GM21528 (cell line): Measurements from ENCODE around the gene KIF25.
"Not testable (repeated sequence)": the region's sequence is repeated elsewhere in the genome, so short reads cannot be mapped to it uniquely, and the experiment has no call there.

Source experiments
- ATAC-seq: cut with Tn5 transposase; IDR thresholded peaks from one replicate; pipeline ENCODE4 v1.9.1; 2021; ENCODE audit warnings: mild to moderate bottlenecking, moderate library complexity; ENCODE audit not compliant: unreplicated experiment, low FRiP score

KIF25 gene

DNA sequence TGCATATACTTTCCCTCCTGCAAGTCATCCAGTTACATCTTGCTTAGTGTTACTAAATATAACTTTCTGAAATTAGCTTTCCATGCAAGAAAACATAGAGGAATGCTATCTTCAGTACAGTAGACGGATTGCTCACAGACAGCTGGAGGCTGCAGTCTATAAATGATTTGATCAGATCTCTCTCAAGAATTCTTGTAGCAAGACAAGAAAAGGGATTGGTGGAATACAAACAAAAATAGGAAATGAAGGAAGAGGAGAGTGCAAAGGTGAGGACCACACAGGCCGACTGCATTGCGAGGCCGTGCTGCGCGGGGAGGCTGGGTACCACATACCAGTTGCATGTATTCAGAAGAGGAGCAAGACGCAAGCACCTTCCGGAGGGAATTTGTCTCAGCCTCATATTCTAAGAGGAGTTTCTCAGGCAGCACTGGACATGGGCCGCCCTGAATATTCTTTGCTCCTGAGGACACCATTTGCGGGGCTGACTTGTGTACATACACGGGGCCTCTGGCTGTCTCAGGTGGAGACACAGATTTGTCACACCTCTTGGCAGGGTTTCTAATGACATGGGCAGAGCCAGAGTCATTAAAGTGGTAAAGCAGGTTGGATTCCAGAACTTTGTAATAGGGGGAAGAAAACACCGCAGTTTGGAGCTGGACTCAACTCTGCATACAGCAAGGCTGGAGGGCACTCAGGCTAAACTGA lies 22.7 kb upstream of the KIF25 start:
- no peak for ATAC-seq

DNA sequence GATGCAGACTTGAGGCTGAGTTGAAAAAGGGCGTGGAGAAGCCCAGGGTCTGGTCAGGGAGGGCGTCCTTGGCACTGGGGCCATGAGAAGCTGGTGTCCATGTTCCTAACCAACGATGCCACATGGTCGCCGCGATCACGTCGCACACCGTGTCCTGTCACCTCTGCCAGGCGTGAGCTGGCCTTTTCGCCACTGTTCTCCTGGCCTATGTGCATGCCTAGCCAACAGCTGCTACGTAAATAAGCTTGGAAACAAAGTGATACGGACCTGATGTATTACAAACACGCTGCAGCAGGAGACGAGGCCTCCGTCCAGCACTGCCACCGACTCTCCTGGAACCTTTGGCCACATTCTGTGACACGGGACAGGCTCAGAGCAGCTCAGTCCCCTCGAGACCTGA lies 22.0 kb upstream of the KIF25 start:
- ATAC-seq, result no peak

GRCh38 chr6:167976116-167976657 lies 21.3 kb upstream of the KIF25 start:
- ATAC-seq, result not testable (repeated sequence)

GRCh38 chr6:167976708-167977107 lies 20.8 kb upstream of the KIF25 start:
- no peak for ATAC-seq

DNA sequence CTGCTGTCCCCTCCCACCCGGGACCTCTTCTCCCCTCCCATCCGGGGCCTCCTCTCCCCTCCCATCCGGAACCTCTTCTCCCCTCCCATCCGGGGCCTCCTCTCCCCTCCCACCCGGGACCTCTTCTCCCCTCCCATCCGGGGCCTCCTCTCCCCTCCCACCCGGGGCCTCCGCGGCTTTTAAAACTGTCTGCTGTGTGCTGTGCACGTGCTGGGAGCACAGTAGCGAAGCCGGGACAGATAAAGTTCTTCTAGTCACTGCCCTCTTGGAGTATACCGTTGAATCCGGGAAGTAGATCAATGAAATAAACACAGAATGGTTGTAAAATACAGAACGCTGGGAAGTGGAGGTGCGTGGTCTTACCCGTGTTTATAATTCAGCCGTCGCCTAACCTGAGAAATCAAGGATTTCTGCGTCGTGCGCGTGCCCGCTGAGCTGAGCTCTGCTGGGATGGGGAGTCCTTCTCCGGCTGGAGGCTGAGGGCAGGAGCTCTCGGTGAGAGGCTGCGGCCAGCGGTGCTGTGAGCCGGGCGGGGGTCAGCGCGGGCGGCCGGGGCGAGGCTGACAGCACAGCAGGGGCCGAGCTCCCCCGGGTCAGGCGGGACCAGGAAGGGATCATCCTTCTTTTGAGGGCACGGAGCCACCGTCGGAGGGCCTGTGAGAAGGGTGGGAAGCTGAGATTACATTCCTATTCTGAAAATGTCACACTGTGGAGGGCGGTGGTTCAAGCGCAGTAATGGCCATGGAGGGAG lies 19.6 kb upstream of the KIF25 start:
- ATAC-seq, result no peak

- ATAC-seq, result no peak
These were observed 18.9 kb upstream of the KIF25 start for GRCh38 chr6:167978607-167979006.

GRCh38 chr6:167979436-167980139 lies 17.9 kb upstream of the KIF25 start:
- no peak for ATAC-seq

GRCh38 chr6:167980911-167981580 lies 16.4 kb upstream of the KIF25 start:
- ATAC-seq, result no peak

DNA sequence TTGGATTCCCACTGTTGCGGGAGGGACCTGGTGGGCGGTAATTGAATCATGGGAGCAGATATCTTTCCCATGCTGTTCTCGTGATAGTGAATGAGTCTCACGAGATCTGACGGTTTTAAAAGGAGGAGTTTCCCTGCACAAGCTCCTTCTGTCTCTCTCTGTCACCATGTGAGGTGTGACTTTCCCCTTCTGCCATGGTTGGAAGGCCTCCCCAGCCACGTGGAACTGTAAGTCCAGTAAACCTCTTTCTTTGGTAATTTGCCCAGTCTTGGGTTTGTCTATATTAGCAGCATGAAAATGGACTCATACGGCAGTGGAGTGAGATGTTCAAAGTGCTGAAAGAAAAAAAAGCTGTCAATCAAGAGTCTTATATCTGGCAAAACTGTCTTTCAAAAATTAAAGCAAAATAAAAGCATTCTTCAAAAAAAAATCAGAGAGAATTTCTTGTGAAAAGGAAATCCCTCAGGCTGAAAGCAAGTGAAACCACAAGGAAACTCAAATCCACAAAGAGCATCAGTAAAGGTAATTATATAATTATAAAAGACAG lies 15.5 kb upstream of the KIF25 start:
- no peak for ATAC-seq

DNA sequence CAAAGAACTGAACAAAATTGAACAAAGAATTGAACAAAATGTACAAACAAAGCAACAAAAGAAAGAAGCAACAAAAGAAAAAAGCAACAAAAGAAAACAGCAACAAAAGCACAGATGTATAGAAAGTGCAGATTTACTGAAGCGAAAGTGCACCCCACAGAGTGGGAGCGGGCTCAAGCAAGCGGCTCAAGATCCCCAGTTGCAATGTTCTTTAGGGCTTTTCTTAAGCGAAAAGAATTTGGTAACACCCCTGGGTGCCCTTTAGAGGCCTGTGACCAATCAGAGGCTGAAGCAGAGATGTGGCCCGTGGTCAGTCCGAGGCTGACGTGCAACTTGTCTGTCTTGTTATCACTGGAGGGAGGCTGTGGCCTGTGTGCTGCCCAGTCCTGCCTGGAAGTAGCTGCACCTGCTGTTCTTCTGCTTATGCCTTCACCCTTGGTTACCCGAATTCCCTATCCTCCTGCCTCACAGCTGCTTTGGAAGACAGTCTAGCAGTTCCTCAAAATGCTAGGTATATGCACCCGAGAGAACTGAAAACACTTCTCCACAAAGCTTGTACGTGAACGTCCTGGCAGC lies 13.2 kb upstream of the KIF25 start:
- no peak for ATAC-seq

GRCh38 chr6:167984876-167985604 lies 12.4 kb upstream of the KIF25 start:
- no peak for ATAC-seq

DNA sequence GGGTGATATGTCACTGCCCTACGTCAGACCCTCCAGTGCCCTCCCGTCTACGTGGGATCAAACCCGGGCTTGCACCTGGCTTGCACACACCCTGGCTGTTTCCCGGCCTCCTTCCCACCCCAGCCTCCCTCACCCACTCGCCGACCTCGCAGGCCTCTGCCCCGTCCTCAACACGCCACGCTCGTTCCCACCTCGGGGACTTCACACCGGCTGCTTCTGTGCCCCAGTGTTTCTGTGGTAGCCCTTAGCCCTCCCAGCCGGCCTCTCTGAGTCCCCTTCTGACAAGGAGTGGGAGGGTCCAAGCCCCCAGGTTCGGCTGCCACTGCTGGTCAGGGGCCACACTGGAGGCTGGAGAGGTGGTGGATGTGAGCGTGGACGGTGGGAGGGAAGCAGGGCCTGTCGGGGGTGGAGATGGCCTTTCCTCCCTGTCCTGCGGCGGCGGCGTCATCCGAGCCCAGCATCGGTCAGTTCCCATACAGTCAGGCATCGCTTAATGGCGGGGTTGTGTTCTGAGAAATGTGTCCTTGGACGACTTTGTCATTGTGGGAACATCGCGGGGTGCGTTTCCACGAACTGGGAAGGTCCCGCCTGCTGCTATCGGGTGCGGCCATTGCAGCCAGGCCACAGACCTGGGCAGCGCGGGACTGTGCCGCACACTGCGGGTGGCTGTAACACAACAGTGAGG lies 11.4 kb upstream of the KIF25 start:
- no peak for ATAC-seq

DNA sequence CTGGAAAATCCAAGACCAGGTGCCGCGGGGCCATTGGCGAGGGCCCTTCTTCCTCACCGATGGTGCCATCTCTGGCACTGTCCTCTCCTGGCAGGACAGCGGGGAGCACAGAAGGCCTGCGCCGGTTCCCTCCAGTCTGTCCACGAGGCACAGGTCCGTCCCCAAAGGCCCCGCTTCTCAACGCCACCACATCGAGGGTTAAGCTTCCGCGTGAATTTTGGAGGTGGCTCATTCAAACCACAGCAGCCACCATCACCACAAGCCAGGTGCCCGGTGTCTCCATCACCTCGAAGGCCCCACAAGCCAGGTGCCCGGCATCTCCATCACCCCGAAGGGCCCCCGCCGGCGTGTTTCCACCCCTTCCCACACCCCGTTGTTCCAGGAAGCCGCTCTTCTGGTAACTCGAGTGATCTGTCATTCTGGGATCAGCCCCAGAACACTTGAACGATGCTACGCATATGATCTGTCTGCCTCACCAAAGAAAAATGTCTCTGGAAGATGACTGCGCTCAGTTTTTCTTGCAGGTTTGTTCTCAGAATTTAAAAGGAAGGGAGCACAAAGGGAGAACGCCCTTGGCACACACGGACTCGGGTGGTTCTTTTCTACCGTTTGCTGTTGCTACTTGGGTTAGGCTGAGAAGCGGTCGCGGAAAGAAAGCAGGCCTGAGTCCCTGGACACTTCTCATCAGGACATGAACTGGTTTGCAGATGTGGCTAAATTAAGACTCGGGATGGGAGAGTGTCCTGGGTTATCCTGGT lies 9.9 kb upstream of the KIF25 start:
- no peak for ATAC-seq

DNA sequence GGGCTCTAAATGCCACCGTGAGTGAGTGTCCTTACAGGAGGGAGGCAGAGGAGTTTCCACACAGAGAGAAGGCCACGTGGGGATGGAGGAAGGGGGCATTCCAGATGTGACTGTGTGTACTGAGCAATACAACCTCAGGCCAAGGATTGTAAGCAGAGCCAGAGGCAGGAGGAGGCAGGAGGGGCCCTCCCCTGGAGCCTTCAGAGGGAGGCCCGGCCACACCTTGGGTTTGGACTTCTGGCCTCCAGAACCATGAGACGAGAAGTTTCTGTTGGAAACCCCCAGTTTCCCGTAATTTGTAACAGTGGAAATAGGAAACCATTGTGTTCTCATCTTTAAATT lies 9.3 kb upstream of the KIF25 start:
- ATAC-seq, result no peak

- no peak for ATAC-seq
These were observed 8.3 kb upstream of the KIF25 start for GRCh38 chr6:167988945-167989841.

- no peak for ATAC-seq
These were observed 7.2 kb upstream of the KIF25 start for GRCh38 chr6:167990016-167990945.
